HepG2 (cell line): ENCODE results near the gene ANKRD65. TPM values are rescaled to one million over a fixed set of nuclear protein-coding genes. Genes with fewer than 3 reads are reported as not detected.

ENCODE experiments used
- GTF3A ChIP-seq: sonication (generic); formaldehyde crosslinking; conservative IDR thresholded peaks from 2 replicates; pipeline ENCODE4 v1.4.0; 2020; ENCODE audit warnings: mild to moderate bottlenecking, missing genetic modification reagents
- KIAA2018 ChIP-seq: sonication (generic); formaldehyde crosslinking; IDR thresholded peaks from 2 replicates; pipeline ENCODE4 v1.5.0; 2020; ENCODE audit warnings: mild to moderate bottlenecking, missing genetic modification reagents, borderline replicate concordance
- MAX ChIP-seq: IDR thresholded peaks from 2 replicates; pipeline ENCODE4 v1.6.1; 2012; ENCODE audit warnings: inconsistent platforms
- RAD21 ChIP-seq: fragments of 450-650 bp; formaldehyde crosslinking; IDR thresholded peaks from 2 replicates; pipeline ENCODE4 v1.5.0; 2020; ENCODE audit warnings: mild to moderate bottlenecking
- RBM22 ChIP-seq: fragments of 200-400 bp; formaldehyde crosslinking; optimal IDR thresholded peaks from 2 replicates; pipeline ENCODE3; 2017; ENCODE audit warnings: mild to moderate bottlenecking, low read length, moderate library complexity
- ZNF782 ChIP-seq: sonication (generic); formaldehyde crosslinking; IDR thresholded peaks from 2 replicates; pipeline ENCODE4 v1.4.0; 2020; ENCODE audit warnings: missing genetic modification reagents, mild to moderate bottlenecking, borderline replicate concordance
- polyA plus RNA-seq, 8 experiments: library from polyadenylated mRNA; depleted of rRNA in 3 of 8; stranded (reverse) in 7 of 8; unstranded in 1 of 8; fragments of >200 nt; fragmentation: Illumina TruSeq in 4 of 8; extraction: Trizol in 4 of 8; gene quantifications; 2 replicates each; pipeline versions ENCODE4 v1.2.1 to v1.2.3, GENCODE V29; 2011 to 2016; ENCODE audit warnings: low read depth in 4 of 8, missing spikeins in 1 of 8, mixed read lengths in 1 of 8; ENCODE audit not compliant: insufficient read depth in 1 of 8
- total RNA-seq, 5 experiments: library from RNA; depleted of rRNA; stranded (reverse); fragments of >200 nt; fragmentation: Illumina TruSeq; extraction: Trizol; gene quantifications; 2 replicates each; pipeline ENCODE4 v1.2.3, GENCODE V29; 2016; ENCODE audit warnings: low read depth in 1 of 5

Gene ANKRD65
- total and polyA plus RNA-seq, 2 of the 13 experiments (the other 11 are each of a cell fraction or from before 2014, with no cell fraction given), result 12.1 to 30.1 TPM

- TF ChIP-seq KIAA2018 (CRISPR knock-in tag) (no peak), ZNF782 (no peak), RAD21 (CRISPR knock-in tag) (no peak), MAX (no peak), RBM22 (peak; percentile 10), GTF3A (CRISPR knock-in tag) (no peak)
Observed at GRCh38 chr1:1401457-1402010, 19.5 kb downstream of the ANKRD65 start (continued).
